WTC11 (cell line): Measurements from ENCODE around the gene CTNND2. TPM values are rescaled to one million over a fixed set of nuclear protein-coding genes. Genes with fewer than 3 reads are reported as not detected.

Source experiments
- ATAC-seq: fragments of 200-7000 bp; cut with Tn5 transposase; 2 replicates; pipeline ENCODE4 v1.10.0; 2021; ENCODE audit warnings: mild to moderate bottlenecking, moderate library complexity
- CTCF ChIA-PET: fragments of 300-600 bp; sonication (Branson Sonifier 250); formaldehyde crosslinking; loops from one replicate; lab custom pipeline; 2021; ENCODE audit warnings: antibody characterized with exemption; lab: Charles Lee
- POLR2A ChIA-PET: fragments of 350-600 bp; sonication (Branson Sonifier 250); formaldehyde crosslinking; loops from one replicate; lab custom pipeline; 2021; ENCODE audit warnings: antibody characterized with exemption; lab: Charles Lee
- DNase-seq: peaks from one replicate; pipeline ENCODE4 v3.0.0; 2021; ENCODE audit warnings: low spot score
- H3K27ac Mint-ChIP-seq: 2 replicates; pipeline ENCODE4 v1.8.0; 2021; ENCODE audit warnings: mixed read lengths
- H3K27me3 Mint-ChIP-seq: 2 replicates; pipeline ENCODE4 v1.8.0; 2021; ENCODE audit warnings: low read depth, mild to moderate bottlenecking, moderate library complexity, mixed read lengths
- H3K36me3 Mint-ChIP-seq: 2 replicates; pipeline ENCODE4 v1.8.0; 2021; ENCODE audit warnings: mixed read lengths
- H3K4me1 Mint-ChIP-seq: 2 replicates; pipeline ENCODE4 v1.8.0; 2022; ENCODE audit warnings: mixed read lengths
- H3K4me3 Mint-ChIP-seq: 2 replicates; pipeline ENCODE4 v1.8.0; 2021; ENCODE audit warnings: mild to moderate bottlenecking, moderate library complexity, mixed read lengths
- H3K9me3 Mint-ChIP-seq: 2 replicates; pipeline ENCODE4 v1.8.0; 2021; ENCODE audit warnings: mixed read lengths
- AFF4 ChIP-seq: sonication (generic); formaldehyde crosslinking; IDR thresholded peaks from 2 replicates; pipeline ENCODE4 v1.8.1; 2023; ENCODE audit warnings: mild to moderate bottlenecking, missing genetic modification reagents, borderline replicate concordance
- CBFB ChIP-seq: sonication (generic); formaldehyde crosslinking; IDR thresholded peaks from 2 replicates; pipeline ENCODE4 v1.8.1; 2022; ENCODE audit warnings: mild to moderate bottlenecking, low read depth, missing genetic modification reagents
- CREB1 ChIP-seq: sonication (generic); formaldehyde crosslinking; IDR thresholded peaks from 2 replicates; pipeline ENCODE4 v1.8.0; 2023; ENCODE audit warnings: mild to moderate bottlenecking, missing genetic modification reagents
- CREM ChIP-seq: sonication (generic); formaldehyde crosslinking; IDR thresholded peaks from 2 replicates; pipeline ENCODE4 v1.8.1; 2022; ENCODE audit warnings: mild to moderate bottlenecking, missing genetic modification reagents, moderate library complexity
- ELF4 ChIP-seq: sonication (generic); formaldehyde crosslinking; IDR thresholded peaks from 2 replicates; pipeline ENCODE4 v1.8.1; 2022; ENCODE audit warnings: low read depth, mild to moderate bottlenecking, moderate library complexity, missing genetic modification reagents
- EMX1 ChIP-seq: fragments of 250-450 bp; sonication (Bioruptor Pico); IDR thresholded peaks from 2 replicates; pipeline ENCODE4 v1.8.0; 2021; ENCODE audit warnings: mild to moderate bottlenecking
- ERG ChIP-seq: fragments of 250-450 bp; sonication (Bioruptor Pico); IDR thresholded peaks from 2 replicates; pipeline ENCODE4 v1.8.0; 2021; ENCODE audit warnings: mild to moderate bottlenecking
- GRHL2 ChIP-seq: fragments of 250-450 bp; sonication (Bioruptor Pico); IDR thresholded peaks from 2 replicates; pipeline ENCODE4 v1.8.0; 2022; ENCODE audit warnings: mild to moderate bottlenecking, moderate library complexity; ENCODE audit not compliant: insufficient replicate concordance, severe bottlenecking
- IRF2 ChIP-seq: sonication (generic); formaldehyde crosslinking; IDR thresholded peaks from 2 replicates; pipeline ENCODE4 v1.8.0; 2022; ENCODE audit warnings: low read depth, missing genetic modification reagents, borderline replicate concordance
- JUN ChIP-seq: sonication (generic); formaldehyde crosslinking; IDR thresholded peaks from 2 replicates; pipeline ENCODE4 v1.8.0; 2023; ENCODE audit warnings: mild to moderate bottlenecking, missing genetic modification reagents
- SP1 ChIP-seq: sonication (generic); formaldehyde crosslinking; conservative IDR thresholded peaks from 2 replicates; pipeline ENCODE4 v1.8.1; 2022; ENCODE audit warnings: missing genetic modification reagents
- ZNF138 ChIP-seq: sonication (generic); formaldehyde crosslinking; conservative IDR thresholded peaks from 2 replicates; pipeline ENCODE4 v1.8.1; 2022; ENCODE audit warnings: mild to moderate bottlenecking, moderate library complexity, missing genetic modification reagents
- ZNF317 ChIP-seq: sonication (generic); formaldehyde crosslinking; IDR thresholded peaks from 2 replicates; pipeline ENCODE4 v1.8.1; 2023; ENCODE audit warnings: low read depth, mild to moderate bottlenecking, moderate library complexity, missing genetic modification reagents, borderline replicate concordance
- total RNA-seq: library from RNA; stranded (reverse); gene quantifications from 3 replicates; pipeline ENCODE4 v1.2.3, GENCODE V29; 2021
- TF ChIP-seq, protein P1 (sequence below): fragments of 250-450 bp; sonication (Bioruptor Pico); conservative IDR thresholded peaks from 2 replicates; pipeline ENCODE4 v1.9.0; 2021; ENCODE audit warnings: mild to moderate bottlenecking
- TF ChIP-seq, protein P2 (sequence below): fragments of 250-450 bp; sonication (Bioruptor Pico); IDR thresholded peaks from 2 replicates; pipeline ENCODE4 v1.9.0; 2021; ENCODE audit warnings: mild to moderate bottlenecking
- TF ChIP-seq, protein P3 (sequence below): sonication (generic); formaldehyde crosslinking; IDR thresholded peaks from 2 replicates; pipeline ENCODE4 v1.8.1; 2023; ENCODE audit warnings: mild to moderate bottlenecking, moderate library complexity, missing genetic modification reagents
- TF ChIP-seq, protein P4 (sequence below): sonication (generic); formaldehyde crosslinking; IDR thresholded peaks from 2 replicates; pipeline ENCODE4 v1.8.1; 2022; ENCODE audit warnings: mild to moderate bottlenecking, missing genetic modification reagents, moderate library complexity, borderline replicate concordance

The CTNND2 gene
- total RNA-seq, 1 experiment from 2014 or later: 11.9 TPM

- Mint-ChIP-seq H3K27me3 (no peaks in the 10 kb centered on the region), H3K9me3 (no peaks in the 10 kb centered on the region), H3K4me1 (peaks cover 40% of the 10 kb centered on the region), H3K36me3 (no peaks in the 10 kb centered on the region), H3K4me3 (no peak overlapping the region)
- ATAC-seq (no peak), DNase-seq (no peak)
- POLR2A ChIA-PET: no interaction called here
- TF ChIP-seq CBFB: no peak
- no peak for TF ChIP-seq ERG (CRISPR knock-in tag)
- no peak for TF ChIP-seq AFF4 (CRISPR knock-in tag)
- TF ChIP-seq JUN (CRISPR knock-in tag): no peak
- no peak for TF ChIP-seq IRF2
- TF ChIP-seq, protein P1, sequence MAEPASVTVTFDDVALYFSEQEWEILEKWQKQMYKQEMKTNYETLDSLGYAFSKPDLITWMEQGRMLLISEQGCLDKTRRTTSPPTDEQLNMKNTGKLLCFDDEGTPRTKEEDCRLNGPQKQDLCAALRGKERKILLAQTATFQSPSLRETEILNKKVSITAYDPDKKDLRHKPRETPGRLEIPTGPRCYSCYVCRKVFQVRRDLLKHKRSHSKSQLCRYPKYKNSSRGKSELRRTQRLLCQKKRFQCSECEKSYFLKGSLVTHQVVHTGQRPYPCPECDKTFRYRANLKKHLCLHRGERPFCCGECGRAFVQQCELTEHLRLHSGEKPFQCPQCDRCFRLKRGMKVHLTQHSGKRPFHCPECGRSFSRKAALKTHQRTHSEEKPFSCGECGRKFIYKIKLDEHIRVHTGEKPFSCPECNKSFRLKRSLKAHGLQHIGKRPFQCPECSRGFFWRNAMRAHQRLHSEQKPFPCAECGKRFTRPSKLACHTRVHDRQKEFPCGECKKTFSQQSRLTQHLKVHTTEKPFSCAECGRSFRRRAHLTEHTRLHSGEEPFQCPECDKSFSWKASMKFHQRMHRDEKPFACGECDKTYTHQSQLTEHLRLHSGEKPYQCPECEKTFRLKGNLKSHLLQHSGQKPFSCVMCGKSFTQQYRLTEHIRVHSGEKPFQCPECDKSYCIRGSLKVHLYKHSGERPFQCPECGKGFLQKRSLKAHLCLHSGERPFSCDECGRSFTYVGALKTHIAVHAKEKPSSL (CRISPR knock-in tag): no peak
- TF ChIP-seq, protein P2, sequence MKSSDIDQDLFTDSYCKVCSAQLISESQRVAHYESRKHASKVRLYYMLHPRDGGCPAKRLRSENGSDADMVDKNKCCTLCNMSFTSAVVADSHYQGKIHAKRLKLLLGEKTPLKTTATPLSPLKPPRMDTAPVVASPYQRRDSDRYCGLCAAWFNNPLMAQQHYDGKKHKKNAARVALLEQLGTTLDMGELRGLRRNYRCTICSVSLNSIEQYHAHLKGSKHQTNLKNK (CRISPR knock-in tag): no peak
- TF ChIP-seq EMX1: no peak
- TF ChIP-seq ZNF138 (CRISPR knock-in tag): no peak
- no peak for TF ChIP-seq CREB1
- TF ChIP-seq GRHL2 (CRISPR knock-in tag): no peak
- TF ChIP-seq CREM (CRISPR knock-in tag): no peak
- TF ChIP-seq, all 79 proteins: peak for 0
- CTCF ChIA-PET: no interaction called here
- H3K27ac Mint-ChIP-seq: no peak overlapping the region
These were observed 372.3 kb downstream of the CTNND2 start for GRCh38 chr5:11531811-11532555.

- TF ChIP-seq ZNF317 (CRISPR knock-in tag) (0 out of 2 replicates have a peak, but pooled peaks have one; percentile 3), ELF4 (CRISPR knock-in tag) (no peak), SP1 (CRISPR knock-in tag) (no peak)
- TF ChIP-seq, protein P3, sequence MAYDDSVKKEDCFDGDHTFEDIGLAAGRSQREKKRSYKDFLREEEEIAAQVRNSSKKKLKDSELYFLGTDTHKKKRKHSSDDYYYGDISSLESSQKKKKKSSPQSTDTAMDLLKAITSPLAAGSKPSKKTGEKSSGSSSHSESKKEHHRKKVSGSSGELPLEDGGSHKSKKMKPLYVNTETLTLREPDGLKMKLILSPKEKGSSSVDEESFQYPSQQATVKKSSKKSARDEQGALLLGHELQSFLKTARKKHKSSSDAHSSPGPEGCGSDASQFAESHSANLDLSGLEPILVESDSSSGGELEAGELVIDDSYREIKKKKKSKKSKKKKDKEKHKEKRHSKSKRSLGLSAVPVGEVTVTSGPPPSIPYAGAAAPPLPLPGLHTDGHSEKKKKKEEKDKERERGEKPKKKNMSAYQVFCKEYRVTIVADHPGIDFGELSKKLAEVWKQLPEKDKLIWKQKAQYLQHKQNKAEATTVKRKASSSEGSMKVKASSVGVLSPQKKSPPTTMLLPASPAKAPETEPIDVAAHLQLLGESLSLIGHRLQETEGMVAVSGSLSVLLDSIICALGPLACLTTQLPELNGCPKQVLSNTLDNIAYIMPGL: no peak
- TF ChIP-seq, protein P2 (CRISPR knock-in tag): no peak
- TF ChIP-seq, protein P4, sequence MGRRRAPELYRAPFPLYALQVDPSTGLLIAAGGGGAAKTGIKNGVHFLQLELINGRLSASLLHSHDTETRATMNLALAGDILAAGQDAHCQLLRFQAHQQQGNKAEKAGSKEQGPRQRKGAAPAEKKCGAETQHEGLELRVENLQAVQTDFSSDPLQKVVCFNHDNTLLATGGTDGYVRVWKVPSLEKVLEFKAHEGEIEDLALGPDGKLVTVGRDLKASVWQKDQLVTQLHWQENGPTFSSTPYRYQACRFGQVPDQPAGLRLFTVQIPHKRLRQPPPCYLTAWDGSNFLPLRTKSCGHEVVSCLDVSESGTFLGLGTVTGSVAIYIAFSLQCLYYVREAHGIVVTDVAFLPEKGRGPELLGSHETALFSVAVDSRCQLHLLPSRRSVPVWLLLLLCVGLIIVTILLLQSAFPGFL: no peak
- no peaks in the 10 kb centered on the region for H3K9me3 Mint-ChIP-seq
- H3K4me1 Mint-ChIP-seq: peaks cover 61% of the 10 kb centered on the region
These were observed 375.5 kb downstream of the CTNND2 start for GRCh38 chr5:11528720-11529119.

More at GRCh38 chr5:11528720-11529119, 375.5 kb downstream of the CTNND2 start:
- Mint-ChIP-seq H3K27ac (peak overlapping the region; percentile 10; the same call in 1 of the 2 replicates), H3K4me3 (no peak overlapping the region; the same call in 1 of the 2 replicates), H3K36me3 (no peaks in the 10 kb centered on the region), H3K27me3 (no peaks in the 10 kb centered on the region)
- ChIA-PET POLR2A (no interaction called here), CTCF (no interaction called here)
- no peak for ATAC-seq
- no peak for DNase-seq
